ENCODE results near the gene GHRHR. TPM values are rescaled to one million over a fixed set of nuclear protein-coding genes. Genes with fewer than 3 reads are reported as not detected.

Gene GHRHR
- total and polyA plus RNA-seq, 9 of the 15 experiments (the other 6 are each of a cell fraction or from before 2014, with no cell fraction given), result not detected

GRCh38 chr7:31002256-31002655, 38.5 kb downstream of the GHRHR start:
- no peak overlapping the region for H3K9ac ChIP-seq (ENCODE audit: insufficient read depth in 1 of 2, low read depth in 2 of 2, low read length in 2 of 2)
- TF ChIP-seq TFE3 (CRISPR knock-in tag; IDR thresholded peaks at IDR 0.05) (peak; percentile 61), ZFX (CRISPR knock-in tag; IDR thresholded peaks at IDR 0.05) (no peak)
- 0% methylated on average over 6 of the region's 6 CpGs for WGBS (ENCODE audit: insufficient coverage, low coverage, missing lambda C conversion rate)
- CTCF ChIA-PET (ENCODE audit: low intra/inter-chr PET ratio), result no interaction called here
- POLR2A ChIA-PET, result interaction anchor here (0.8 to 1.2 kb wide), 2 partner anchors 17 to 26 kb away, joined by 3 to 4 read pairs; no protein-coding TSS in a partner anchor
- H3K9me3 ChIP-seq (replicated peaks; ENCODE audit: control insufficient read depth, insufficient read depth, low read depth, low read length), result no peaks in the 10 kb centered on the region
- no peaks in the 10 kb centered on the region for H3K9me1 ChIP-seq (ENCODE audit: control insufficient read depth, insufficient read depth, low read length)
- BruUV-seq (replicated peaks), result no TSS peak
- no peaks in the 10 kb centered on the region for H3K36me3 ChIP-seq (ENCODE audit: control insufficient read depth, insufficient read depth, low read length)
- H3K4me2 ChIP-seq (ENCODE audit: insufficient read depth, low read length), result no peak overlapping the region
- H3K27me3 ChIP-seq (ENCODE audit: control insufficient read depth in 2 of 2, insufficient read depth in 2 of 2, low read length in 2 of 2), result peaks cover 17 to 51% of the 10 kb centered on the region in 2 experiments; a peak in 4 of 5 replicates
- DNase-seq (ENCODE audit: extremely low read depth in 1 of 4, low spot score in 3 of 4), result no peak
- H4K20me1 ChIP-seq (replicated peaks; ENCODE audit: control insufficient read depth, insufficient read depth, low read length), result no peaks in the 10 kb centered on the region
- no peak overlapping the region for H2AFZ ChIP-seq (ENCODE audit: low read depth, low read length)
- FAIRE-seq, result no peak
- in situ Hi-C loops (cut with MboI), result no loop called here
- no peaks in the 10 kb centered on the region; a peak in 1 of 5 replicates for H3K4me1 ChIP-seq (replicated peaks in 1 of 2; ENCODE audit: control insufficient read depth in 2 of 2, insufficient read depth in 2 of 2, low read length in 2 of 2)
- H3K4me3 ChIP-seq, result no peak overlapping the region
- ATAC-seq, result no peak
- H3K79me2 ChIP-seq (ENCODE audit: control insufficient read depth, insufficient read depth, low read length), result no peaks in the 10 kb centered on the region
- intact Hi-C loops (cut with micrococcal nuclease), result no loop called here
- H3K27ac ChIP-seq (ENCODE audit: extremely low read depth, low read depth, low read length), result no peak overlapping the region

DNA sequence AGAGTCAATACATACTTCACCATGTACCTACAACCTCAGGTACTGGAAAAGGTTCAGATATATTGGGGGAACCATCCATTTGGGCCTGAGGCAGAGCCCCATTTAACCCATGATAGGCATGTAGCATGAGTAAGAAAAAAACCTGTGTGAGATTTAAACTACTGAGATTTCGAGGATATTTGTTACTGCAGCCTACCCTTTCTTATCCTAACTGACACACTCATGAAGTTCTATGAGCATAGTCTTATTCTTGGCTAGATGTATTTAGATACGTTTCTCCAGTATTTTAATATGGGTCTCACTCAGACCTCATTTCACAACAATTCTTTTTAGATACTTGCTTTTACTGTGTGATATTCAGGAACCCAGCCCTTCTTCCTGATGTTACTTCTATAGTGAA, 39.3 kb downstream of the GHRHR start:
- ATAC-seq (no peak), DNase-seq (ENCODE audit: extremely low read depth in 1 of 4, low spot score in 3 of 4) (no peak), FAIRE-seq (no peak)
- Histone ChIP-seq H3K36me3 (ENCODE audit: control insufficient read depth, insufficient read depth, low read length) (no peaks in the 10 kb centered on the region), H3K4me3 (no peak overlapping the region), H3K27me3 (ENCODE audit: control insufficient read depth in 2 of 2, insufficient read depth in 2 of 2, low read length in 2 of 2) (peaks cover 15 to 57% of the 10 kb centered on the region in 2 experiments; a peak in 4 of 5 replicates), H3K27ac (ENCODE audit: extremely low read depth, low read depth, low read length) (no peak overlapping the region), H4K20me1 (replicated peaks; ENCODE audit: control insufficient read depth, insufficient read depth, low read length) (no peaks in the 10 kb centered on the region), H3K4me1 (replicated peaks in 1 of 2; ENCODE audit: control insufficient read depth in 2 of 2, insufficient read depth in 2 of 2, low read length in 2 of 2) (no peaks in the 10 kb centered on the region; a peak in 1 of 5 replicates), H3K4me2 (ENCODE audit: insufficient read depth, low read length) (no peak overlapping the region), H2AFZ (ENCODE audit: low read depth, low read length) (no peak overlapping the region), H3K79me2 (ENCODE audit: control insufficient read depth, insufficient read depth, low read length) (no peaks in the 10 kb centered on the region), H3K9ac (ENCODE audit: insufficient read depth in 1 of 2, low read depth in 2 of 2, low read length in 2 of 2) (no peak overlapping the region), H3K9me1 (ENCODE audit: control insufficient read depth, insufficient read depth, low read length) (no peaks in the 10 kb centered on the region), H3K9me3 (replicated peaks; ENCODE audit: control insufficient read depth, insufficient read depth, low read depth, low read length) (no peaks in the 10 kb centered on the region)
- intact Hi-C loops (cut with micrococcal nuclease) (no loop called here), in situ Hi-C loops (cut with MboI) (no loop called here)
- ChIA-PET POLR2A (interaction anchor here (0.7 kb wide), 1 partner anchor 13 kb away, joined by 3 read pairs; no protein-coding TSS in a partner anchor), CTCF (ENCODE audit: low intra/inter-chr PET ratio) (no interaction called here)
- 7% methylated on average over 2 of the region's 2 CpGs for WGBS (ENCODE audit: insufficient coverage, low coverage, missing lambda C conversion rate)
- no TSS peak for BruUV-seq (replicated peaks)
- no peak for TF ChIP-seq ZKSCAN8 (CRISPR knock-in tag; IDR thresholded peaks at IDR 0.05)
- TF ChIP-seq ZNF12 (CRISPR knock-in tag; IDR thresholded peaks at IDR 0.05), result peak; percentile 73; the same call in 1 of the 2 replicates
- TF ChIP-seq, protein P1, sequence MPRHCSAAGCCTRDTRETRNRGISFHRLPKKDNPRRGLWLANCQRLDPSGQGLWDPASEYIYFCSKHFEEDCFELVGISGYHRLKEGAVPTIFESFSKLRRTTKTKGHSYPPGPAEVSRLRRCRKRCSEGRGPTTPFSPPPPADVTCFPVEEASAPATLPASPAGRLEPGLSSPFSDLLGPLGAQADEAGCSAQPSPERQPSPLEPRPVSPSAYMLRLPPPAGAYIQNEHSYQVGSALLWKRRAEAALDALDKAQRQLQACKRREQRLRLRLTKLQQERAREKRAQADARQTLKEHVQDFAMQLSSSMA (CRISPR knock-in tag; IDR thresholded peaks at IDR 0.05), result no peak

Data from K562 (cell line).